HepG2 (cell line): Measurements from ENCODE around the gene ZNF541. TPM values are rescaled to one million over a fixed set of nuclear protein-coding genes. Genes with fewer than 3 reads are reported as not detected.

ENCODE experiments used
- EEA1 ChIP-seq: sonication (generic); formaldehyde crosslinking; IDR thresholded peaks from 2 replicates; pipeline ENCODE4 v1.5.1; 2020; ENCODE audit warnings: mild to moderate bottlenecking, missing genetic modification reagents, borderline replicate concordance
- FOSL1 ChIP-seq: sonication (generic); formaldehyde crosslinking; IDR thresholded peaks from 2 replicates; pipeline ENCODE4 v1.9.0; 2021; ENCODE audit warnings: missing genetic modification reagents, borderline replicate concordance
- FOXP1 ChIP-seq, 2 experiments: fragments of 450-650 bp in 1 of 2; IDR thresholded peaks; 2 replicates each; pipeline ENCODE4 v1.6.1; 2017 to 2018; ENCODE audit warnings: antibody characterized with exemption in 1 of 2
- HMGA1 ChIP-seq: sonication (generic); formaldehyde crosslinking; conservative IDR thresholded peaks from 2 replicates; pipeline ENCODE4 v1.4.0; 2020; ENCODE audit warnings: missing genetic modification reagents
- HNF4G ChIP-seq, 2 experiments: sonication (generic) in 1 of 2; formaldehyde crosslinking in 1 of 2; IDR thresholded peaks; 2 replicates each; pipeline versions ENCODE4 v1.4.0 to v1.6.1; 2011 to 2020; ENCODE audit warnings: borderline replicate concordance in 2 of 2, low read depth in 2 of 2, mild to moderate bottlenecking in 2 of 2, low read length in 1 of 2, missing genetic modification reagents in 1 of 2, moderate library complexity in 1 of 2
- PHB2 ChIP-seq: fragments of 450-650 bp; IDR thresholded peaks from 2 replicates; pipeline ENCODE4 v1.6.1; 2018; ENCODE audit not compliant: partially characterized antibody
- RAD51 ChIP-seq: fragments of 450-650 bp; IDR thresholded peaks from 2 replicates; pipeline ENCODE4 v1.6.1; 2016; ENCODE audit warnings: borderline replicate concordance
- RBAK ChIP-seq: sonication (generic); formaldehyde crosslinking; IDR thresholded peaks from 2 replicates; pipeline ENCODE4 v1.5.1; 2020; ENCODE audit warnings: mild to moderate bottlenecking, missing genetic modification reagents
- SATB2 ChIP-seq: sonication (generic); formaldehyde crosslinking; IDR thresholded peaks from 2 replicates; pipeline ENCODE4 v1.5.0; 2020; ENCODE audit warnings: missing genetic modification reagents
- SMAD1 ChIP-seq: sonication (generic); formaldehyde crosslinking; IDR thresholded peaks from 2 replicates; pipeline ENCODE4 v1.4.0; 2020; ENCODE audit warnings: missing genetic modification reagents, low read depth, mild to moderate bottlenecking, borderline replicate concordance
- SOX6 ChIP-seq, 2 experiments: fragments of 450-650 bp in 1 of 2; sonication (generic) in 1 of 2; formaldehyde crosslinking in 1 of 2; IDR thresholded peaks; 2 replicates each; pipeline versions ENCODE4 v1.4.0 to v1.6.1; 2017 to 2020; ENCODE audit warnings: antibody characterized with exemption in 1 of 2, mild to moderate bottlenecking in 1 of 2, missing genetic modification reagents in 1 of 2
- ZBTB38 ChIP-seq: sonication (generic); formaldehyde crosslinking; IDR thresholded peaks from 2 replicates; pipeline ENCODE4 v1.5.1; 2020; ENCODE audit warnings: mild to moderate bottlenecking, missing genetic modification reagents
- ZBTB7A ChIP-seq: sonication (generic); formaldehyde crosslinking; IDR thresholded peaks from 2 replicates; pipeline ENCODE4 v1.8.0; 2022; ENCODE audit warnings: mild to moderate bottlenecking, missing genetic modification reagents
- ZIK1 ChIP-seq: sonication (generic); formaldehyde crosslinking; IDR thresholded peaks from 2 replicates; pipeline ENCODE4 v1.5.0; 2020; ENCODE audit warnings: mild to moderate bottlenecking, low read depth, missing genetic modification reagents, borderline replicate concordance
- ZKSCAN8 ChIP-seq: IDR thresholded peaks from 2 replicates; pipeline ENCODE4 v1.6.1; 2016; ENCODE audit warnings: borderline replicate concordance, missing genetic modification reagents, missing compliant biosample characterization
- ZNF205 ChIP-seq: IDR thresholded peaks from 2 replicates; pipeline ENCODE4 v1.6.1; 2018; ENCODE audit warnings: missing biosample characterization, missing genetic modification reagents
- ZNF24 ChIP-seq: fragments of 450-650 bp; IDR thresholded peaks from 2 replicates; pipeline ENCODE4 v1.6.1; 2017; ENCODE audit warnings: antibody characterized with exemption, mild to moderate bottlenecking
- ZNF431 ChIP-seq: sonication (generic); formaldehyde crosslinking; IDR thresholded peaks from 2 replicates; pipeline ENCODE4 v1.9.0; 2022; ENCODE audit warnings: missing genetic modification reagents, low read depth, mild to moderate bottlenecking, borderline replicate concordance
- ZNF446 ChIP-seq: sonication (generic); formaldehyde crosslinking; IDR thresholded peaks from 2 replicates; pipeline ENCODE4 v1.5.0; 2020; ENCODE audit warnings: mild to moderate bottlenecking, missing genetic modification reagents
- ZNF569 ChIP-seq: sonication (generic); formaldehyde crosslinking; IDR thresholded peaks from 2 replicates; pipeline ENCODE4 v1.5.0; 2020; ENCODE audit warnings: mild to moderate bottlenecking, missing genetic modification reagents, moderate library complexity, borderline replicate concordance
- ZNF615 ChIP-seq: sonication (generic); formaldehyde crosslinking; IDR thresholded peaks from 2 replicates; pipeline ENCODE4 v1.5.0; 2020; ENCODE audit warnings: mild to moderate bottlenecking, missing genetic modification reagents, borderline replicate concordance
- ZNF639 ChIP-seq: conservative IDR thresholded peaks from 2 replicates; pipeline ENCODE4 v1.6.1; 2018; ENCODE audit warnings: missing genetic modification reagents
- ZSCAN22 ChIP-seq: sonication (generic); formaldehyde crosslinking; IDR thresholded peaks from 2 replicates; pipeline ENCODE4 v1.4.0; 2020; ENCODE audit warnings: mild to moderate bottlenecking, missing genetic modification reagents
- ZSCAN9 ChIP-seq: IDR thresholded peaks from 2 replicates; pipeline ENCODE4 v1.6.1; 2016; ENCODE audit warnings: borderline replicate concordance
- polyA plus RNA-seq, 8 experiments: library from polyadenylated mRNA; depleted of rRNA in 3 of 8; stranded (reverse) in 7 of 8; unstranded in 1 of 8; fragments of >200 nt; fragmentation: Illumina TruSeq in 4 of 8; extraction: Trizol in 4 of 8; gene quantifications; 2 replicates each; pipeline versions ENCODE4 v1.2.1 to v1.2.3, GENCODE V29; 2011 to 2016; ENCODE audit warnings: low read depth in 4 of 8, missing spikeins in 1 of 8, mixed read lengths in 1 of 8; ENCODE audit not compliant: insufficient read depth in 1 of 8
- total RNA-seq, 5 experiments: library from RNA; depleted of rRNA; stranded (reverse); fragments of >200 nt; fragmentation: Illumina TruSeq; extraction: Trizol; gene quantifications; 2 replicates each; pipeline ENCODE4 v1.2.3, GENCODE V29; 2016; ENCODE audit warnings: low read depth in 1 of 5
- TF ChIP-seq, protein P1 (sequence below): sonication (generic); formaldehyde crosslinking; conservative IDR thresholded peaks from 2 replicates; pipeline ENCODE4 v1.5.0; 2020; ENCODE audit warnings: missing genetic modification reagents
- TF ChIP-seq, protein P2 (sequence below): sonication (generic); formaldehyde crosslinking; IDR thresholded peaks from 2 replicates; pipeline ENCODE4 v1.5.1; 2020; ENCODE audit warnings: mild to moderate bottlenecking, missing genetic modification reagents, borderline replicate concordance

The ZNF541 gene
- total and polyA plus RNA-seq, 2 of the 13 experiments (the other 11 are each of a cell fraction or from before 2014, with no cell fraction given): 0.03 to 0.04 TPM

- TF ChIP-seq, protein P1, sequence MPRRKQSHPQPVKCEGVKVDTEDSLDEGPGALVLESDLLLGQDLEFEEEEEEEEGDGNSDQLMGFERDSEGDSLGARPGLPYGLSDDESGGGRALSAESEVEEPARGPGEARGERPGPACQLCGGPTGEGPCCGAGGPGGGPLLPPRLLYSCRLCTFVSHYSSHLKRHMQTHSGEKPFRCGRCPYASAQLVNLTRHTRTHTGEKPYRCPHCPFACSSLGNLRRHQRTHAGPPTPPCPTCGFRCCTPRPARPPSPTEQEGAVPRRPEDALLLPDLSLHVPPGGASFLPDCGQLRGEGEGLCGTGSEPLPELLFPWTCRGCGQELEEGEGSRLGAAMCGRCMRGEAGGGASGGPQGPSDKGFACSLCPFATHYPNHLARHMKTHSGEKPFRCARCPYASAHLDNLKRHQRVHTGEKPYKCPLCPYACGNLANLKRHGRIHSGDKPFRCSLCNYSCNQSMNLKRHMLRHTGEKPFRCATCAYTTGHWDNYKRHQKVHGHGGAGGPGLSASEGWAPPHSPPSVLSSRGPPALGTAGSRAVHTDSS: no peak
- TF ChIP-seq ZSCAN22 (CRISPR knock-in tag) (no peak), RAD51 (no peak), ZNF446 (CRISPR knock-in tag) (no peak), ZKSCAN8 (no peak), ZNF569 (CRISPR knock-in tag) (no peak), ZBTB7A (CRISPR knock-in tag) (no peak), HNF4G (IDR thresholded peaks at IDR 0.05; ENCODE audit: borderline replicate concordance, low read depth, low read length) (no peak), HNF4G (CRISPR knock-in tag; IDR thresholded peaks at IDR 0.05; ENCODE audit: borderline replicate concordance, low read depth) (no peak), SOX6 (IDR thresholded peaks at IDR 0.05) (no peak), SOX6 (CRISPR knock-in tag; IDR thresholded peaks at IDR 0.05) (peak; percentile 40), ZNF24 (no peak), ZNF639 (CRISPR knock-in tag) (no peak), ZIK1 (CRISPR knock-in tag) (no peak), FOXP1 (IDR thresholded peaks at IDR 0.05) (no peak), FOXP1 (CRISPR knock-in tag; IDR thresholded peaks at IDR 0.05) (no peak), FOSL1 (CRISPR knock-in tag) (no peak), SMAD1 (CRISPR knock-in tag) (no peak), ZBTB38 (CRISPR knock-in tag) (0 out of 2 replicates have a peak, but pooled peaks have one; percentile 15), ZNF205 (CRISPR knock-in tag) (no peak), SATB2 (no peak), ZSCAN9 (CRISPR knock-in tag) (no peak), ZNF615 (no peak), PHB2 (no peak), ZNF431 (no peak), HMGA1 (CRISPR knock-in tag) (no peak), EEA1 (no peak), RBAK (CRISPR knock-in tag) (no peak)
- TF ChIP-seq, protein P2, sequence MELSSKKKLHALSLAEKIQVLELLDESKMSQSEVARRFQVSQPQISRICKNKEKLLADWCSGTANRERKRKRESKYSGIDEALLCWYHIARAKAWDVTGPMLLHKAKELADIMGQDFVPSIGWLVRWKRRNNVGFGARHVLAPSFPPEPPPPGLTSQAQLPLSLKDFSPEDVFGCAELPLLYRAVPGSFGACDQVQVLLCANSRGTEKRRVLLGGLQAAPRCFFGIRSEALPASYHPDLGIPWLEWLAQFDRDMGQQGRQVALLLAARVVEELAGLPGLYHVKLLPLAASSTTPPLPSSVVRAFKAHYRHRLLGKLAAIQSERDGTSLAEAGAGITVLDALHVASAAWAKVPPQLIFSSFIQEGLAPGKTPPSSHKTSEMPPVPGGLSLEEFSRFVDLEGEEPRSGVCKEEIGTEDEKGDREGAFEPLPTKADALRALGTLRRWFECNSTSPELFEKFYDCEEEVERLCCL (CRISPR knock-in tag): peak; percentile 66; the same call in 1 of the 2 replicates
Measured at GRCh38 chr19:47609906-47610894, 37.3 kb upstream of the ZNF541 start (continued).
